ENCODE measurements around the gene BARX1.

BARX1 gene

GRCh38 chr9:93955981-93956784, 1.0 kb upstream of the BARX1 start:
- H3K4me3 ChIP-seq (ENCODE audit: control insufficient read depth, low read depth, low read length), result no peak overlapping the region
- no peak for DNase-seq (ENCODE audit: low read depth)
- no peak for TF ChIP-seq CTCF (conservative IDR thresholded peaks at IDR 0.05; ENCODE audit: control insufficient read depth, insufficient read depth, low read depth, low read length)

- no peak overlapping the region for H3K4me3 ChIP-seq (ENCODE audit: control insufficient read depth, low read depth, low read length)
- no peak for DNase-seq (ENCODE audit: low read depth)
- no peak for TF ChIP-seq CTCF (conservative IDR thresholded peaks at IDR 0.05; ENCODE audit: control insufficient read depth, insufficient read depth, low read depth, low read length)
Observed at GRCh38 chr9:93954434-93955061, 607 bp downstream of the BARX1 start.

GRCh38 chr9:93953496-93954433, 1.4 kb downstream of the BARX1 start:
- no peak overlapping the region for H3K4me3 ChIP-seq (ENCODE audit: control insufficient read depth, low read depth, low read length)
- no peak for TF ChIP-seq CTCF (conservative IDR thresholded peaks at IDR 0.05; ENCODE audit: control insufficient read depth, insufficient read depth, low read depth, low read length)
- no peak for DNase-seq (ENCODE audit: low read depth)

GRCh38 chr9:93952784-93953495, 2.2 kb downstream of the BARX1 start:
- no peak for DNase-seq (ENCODE audit: low read depth)
- TF ChIP-seq CTCF (conservative IDR thresholded peaks at IDR 0.05; ENCODE audit: control insufficient read depth, insufficient read depth, low read depth, low read length), result no peak
- H3K4me3 ChIP-seq (ENCODE audit: control insufficient read depth, low read depth, low read length), result no peak overlapping the region

GRCh38 chr9:93952119-93952783, 2.9 kb downstream of the BARX1 start:
- DNase-seq (ENCODE audit: low read depth), result no peak
- no peak overlapping the region for H3K4me3 ChIP-seq (ENCODE audit: control insufficient read depth, low read depth, low read length)
- no peak for TF ChIP-seq CTCF (conservative IDR thresholded peaks at IDR 0.05; ENCODE audit: control insufficient read depth, insufficient read depth, low read depth, low read length)

Data from fibroblast of mammary gland (primary cell).